Fibroblast of pulmonary artery (primary cell): ENCODE measurements around the gene FOXF2.
A peak's percentile ranks its signal among the peaks of the same experiment; 100 is the strongest.

ENCODE experiments used
- DNase-seq: peaks from one replicate; pipeline ENCODE4 v3.0.0-alpha.2; 2010; ENCODE audit warnings: low read depth
- H3K4me3 ChIP-seq: replicated peaks from 2 replicates; pipeline ENCODE4 v1.5.1; 2011; ENCODE audit warnings: low read depth, mild to moderate bottlenecking, control low read depth, low read length, moderate library complexity
- CTCF ChIP-seq: IDR thresholded peaks from 2 replicates; pipeline ENCODE4 v1.5.1; 2011; ENCODE audit warnings: mild to moderate bottlenecking, control low read depth, low read length, inconsistent platforms; ENCODE audit errors: missing control alignments

The FOXF2 gene

GRCh38 chr6:1387876-1388629 lies 1.3 kb upstream of the FOXF2 start:
- DNase-seq, result no peak
- TF ChIP-seq CTCF, result no peak
- H3K4me3 ChIP-seq, result no peak overlapping the region

GRCh38 chr6:1388630-1389368 lies 577 bp upstream of the FOXF2 start:
- no peak for TF ChIP-seq CTCF
- no peak overlapping the region for H3K4me3 ChIP-seq
- DNase-seq, result no peak

- no peak for TF ChIP-seq CTCF
- H3K4me3 ChIP-seq, result peak overlapping the region; percentile 19
- peak; percentile 47 for DNase-seq
These were observed 963 bp downstream of the FOXF2 start for GRCh38 chr6:1390133-1390945.

GRCh38 chr6:1390946-1391799 lies 1.8 kb downstream of the FOXF2 start:
- no peak for TF ChIP-seq CTCF
- H3K4me3 ChIP-seq, result no peak overlapping the region
- DNase-seq, result no peak

GRCh38 chr6:1391800-1392309 lies 2.5 kb downstream of the FOXF2 start:
- no peak for DNase-seq
- no peak for TF ChIP-seq CTCF
- H3K4me3 ChIP-seq, result no peak overlapping the region
